Choroid plexus epithelial cell (primary cell): Measurements from ENCODE around the gene KDM4C.

Experiments
- DNase-seq: peaks from one replicate; pipeline ENCODE4 v3.0.0-alpha.2; 2010; ENCODE audit warnings: low read depth
- H3K4me3 ChIP-seq: 2 replicates; pipeline ENCODE4 v1.5.1; 2011; ENCODE audit warnings: low read depth, mild to moderate bottlenecking, control low read depth, low read length, moderate library complexity
- CTCF ChIP-seq: conservative IDR thresholded peaks from 2 replicates; pipeline ENCODE4 v1.5.1; 2011; ENCODE audit warnings: low read depth, mild to moderate bottlenecking, control low read depth, inconsistent platforms, low read length, moderate library complexity

The KDM4C gene

GRCh38 chr9:7154003-7154619 lies 396.3 kb downstream of the KDM4C start:
- no peak for DNase-seq
- TF ChIP-seq CTCF = no peak
- no peak overlapping the region for H3K4me3 ChIP-seq

- no peak overlapping the region for H3K4me3 ChIP-seq
- no peak for DNase-seq
- no peak for TF ChIP-seq CTCF
Observed at GRCh38 chr9:7154650-7155049, 396.9 kb downstream of the KDM4C start.

GRCh38 chr9:7161469-7161868 lies 403.7 kb downstream of the KDM4C start:
- TF ChIP-seq CTCF = no peak
- no peak overlapping the region for H3K4me3 ChIP-seq
- DNase-seq = no peak

- DNase-seq = no peak
- no peak for TF ChIP-seq CTCF
- no peak overlapping the region for H3K4me3 ChIP-seq
Observed at GRCh38 chr9:7163932-7164331, 406.2 kb downstream of the KDM4C start.

GRCh38 chr9:7164440-7165330 lies 406.9 kb downstream of the KDM4C start:
- no peak for DNase-seq
- H3K4me3 ChIP-seq = no peak overlapping the region
- no peak for TF ChIP-seq CTCF

- no peak overlapping the region for H3K4me3 ChIP-seq
- no peak for DNase-seq
- no peak for TF ChIP-seq CTCF
Observed at GRCh38 chr9:7165331-7165975, 407.7 kb downstream of the KDM4C start.
